Esophagus muscularis mucosa (tissue), 4 donors: ENCODE results near the gene MRM1. TPM values are rescaled to one million over a fixed set of nuclear protein-coding genes. Genes with fewer than 3 reads are reported as not detected.

Experiments used
- DNase-seq: peaks from one replicate; pipeline ENCODE4 v3.0.0-alpha.2; 2017; ENCODE audit errors: extremely low spot score
- H3K27ac ChIP-seq, 4 donors: fragments of 200-600 bp; sonication (generic); replicated peaks in 1 of 4; 1 replicate in 3 of 4; 2 replicates in 1 of 4; pipeline ENCODE4 v1.5.1; 2016 to 2019; ENCODE audit warnings: mild to moderate bottlenecking in 1 of 4
- H3K27me3 ChIP-seq, 4 donors: fragments of 200-600 bp; sonication (generic); one replicate each; pipeline versions ENCODE4 v1.5.1 to v1.6.0; 2016 to 2019
- H3K36me3 ChIP-seq, 4 donors: fragments of 200-600 bp; sonication (generic); one replicate each; pipeline ENCODE4 v1.5.1; 2016 to 2019
- H3K4me1 ChIP-seq, 4 donors: fragments of 200-600 bp; sonication (generic); one replicate each; pipeline ENCODE4 v1.5.1; 2016 to 2019
- H3K4me3 ChIP-seq, 4 donors: fragments of 200-600 bp; sonication (generic); 1 replicate in 2 of 4; 2 replicates in 2 of 4; pipeline ENCODE4 v1.5.1; 2016 to 2019; ENCODE audit warnings: mild to moderate bottlenecking in 4 of 4, moderate library complexity in 1 of 4
- H3K9me3 ChIP-seq, 4 donors: fragments of 200-600 bp; sonication (generic); 1 replicate in 3 of 4; 2 replicates in 1 of 4; pipeline ENCODE4 v1.5.1; 2016 to 2019
- EP300 ChIP-seq: sonication (generic); formaldehyde crosslinking; IDR thresholded peaks from one replicate; pipeline ENCODE4 v1.6.1; 2017; ENCODE audit warnings: antibody characterized with exemption
- POLR2A ChIP-seq: fragments of 450-650 bp; IDR thresholded peaks from one replicate; pipeline ENCODE4 v1.6.1; 2017; ENCODE audit warnings: antibody characterized with exemption, moderate library complexity, mild to moderate bottlenecking, low read depth
- POLR2AphosphoS5 ChIP-seq, 2 donors: sonication (generic); formaldehyde crosslinking; IDR thresholded peaks; one replicate each; pipeline ENCODE4 v1.6.1; 2017; ENCODE audit warnings: antibody characterized with exemption in 2 of 2
- WGBS: methylation state at CpG from one replicate; pipeline ENCODE4 v1.1.5; 2018; 5-methylcytosine and 5-hydroxymethylcytosine counted together
- intact Hi-C: fragments of 100-400 bp; cut with DNase I; formaldehyde crosslinking; loops from one replicate; pipeline ENCODE4 v1.15.1; 2023
- total RNA-seq, 4 donors: library from RNA; depleted of rRNA; stranded (reverse); fragments of >200 nt; gene quantifications; one replicate each; pipeline versions ENCODE4 v1.1.0 to v1.2.1, GENCODE V29; 2016
- TF ChIP-seq, protein P1 (sequence below), 3 experiments: fragments of 200-600 bp in 2 of 3; fragments of 450-650 bp in 1 of 3; sonication (generic) in 2 of 3; IDR thresholded peaks; one replicate each; pipeline ENCODE4 v1.5.1; 2017 to 2019; ENCODE audit warnings: antibody characterized with exemption in 3 of 3, mild to moderate bottlenecking in 2 of 3, moderate library complexity in 1 of 3

MRM1 gene
- total RNA-seq, 4 donors from 2014 or later: 6.2 to 10.8 (median 8.5) TPM

DNA sequence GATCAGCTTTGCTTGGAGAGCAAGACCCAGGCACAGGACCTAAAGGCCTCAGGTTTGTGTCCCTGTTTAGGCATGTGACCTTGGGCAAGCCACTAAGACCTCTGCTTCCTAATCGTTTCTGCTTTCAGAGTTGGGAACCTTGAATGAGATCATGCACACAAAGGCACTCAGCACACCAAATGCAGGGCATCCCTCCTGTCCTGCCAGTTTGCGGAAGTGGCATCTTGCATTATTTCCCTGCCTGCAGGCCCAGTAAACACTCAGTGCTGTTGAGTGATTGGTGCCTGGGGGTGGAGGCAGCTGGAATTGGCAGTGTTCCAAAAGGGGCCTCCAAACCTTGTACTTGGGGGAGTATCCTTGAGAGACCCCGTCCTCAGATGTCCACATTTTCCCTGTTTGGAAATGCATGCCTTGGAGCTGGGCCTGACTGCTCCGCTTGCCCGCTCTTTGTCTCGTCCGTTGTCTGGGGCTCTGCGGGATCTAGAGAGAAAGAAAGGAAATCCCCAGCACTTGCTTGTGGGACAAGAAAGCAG lies 28.7 kb downstream of the MRM1 start:
- TF ChIP-seq POLR2AphosphoS5 (IDR thresholded peaks at IDR 0.05) (no peak), POLR2A (no peak), EP300 (no peak)
- TF ChIP-seq, protein P1, sequence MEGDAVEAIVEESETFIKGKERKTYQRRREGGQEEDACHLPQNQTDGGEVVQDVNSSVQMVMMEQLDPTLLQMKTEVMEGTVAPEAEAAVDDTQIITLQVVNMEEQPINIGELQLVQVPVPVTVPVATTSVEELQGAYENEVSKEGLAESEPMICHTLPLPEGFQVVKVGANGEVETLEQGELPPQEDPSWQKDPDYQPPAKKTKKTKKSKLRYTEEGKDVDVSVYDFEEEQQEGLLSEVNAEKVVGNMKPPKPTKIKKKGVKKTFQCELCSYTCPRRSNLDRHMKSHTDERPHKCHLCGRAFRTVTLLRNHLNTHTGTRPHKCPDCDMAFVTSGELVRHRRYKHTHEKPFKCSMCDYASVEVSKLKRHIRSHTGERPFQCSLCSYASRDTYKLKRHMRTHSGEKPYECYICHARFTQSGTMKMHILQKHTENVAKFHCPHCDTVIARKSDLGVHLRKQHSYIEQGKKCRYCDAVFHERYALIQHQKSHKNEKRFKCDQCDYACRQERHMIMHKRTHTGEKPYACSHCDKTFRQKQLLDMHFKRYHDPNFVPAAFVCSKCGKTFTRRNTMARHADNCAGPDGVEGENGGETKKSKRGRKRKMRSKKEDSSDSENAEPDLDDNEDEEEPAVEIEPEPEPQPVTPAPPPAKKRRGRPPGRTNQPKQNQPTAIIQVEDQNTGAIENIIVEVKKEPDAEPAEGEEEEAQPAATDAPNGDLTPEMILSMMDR (IDR thresholded peaks at IDR 0.05): no peak
- intact Hi-C loops: loop anchor here (1.0 kb wide), 1 partner anchor 417 kb away; no protein-coding TSS in a partner anchor
- Histone ChIP-seq H3K4me1 (peaks cover 2 to 15% (median 5%) of the 10 kb centered on the region in 4 donors), H3K9me3 (no peaks in the 10 kb centered on the region), H3K36me3 (no peaks in the 10 kb centered on the region), H3K27ac (no peak overlapping the region), H3K27me3 (peaks cover 0 to 76% (median 0%) of the 10 kb centered on the region in 4 donors), H3K4me3 (no peak overlapping the region)
- WGBS: 76% methylated on average over 8 of the region's 8 CpGs
- DNase-seq: no peak

DNA sequence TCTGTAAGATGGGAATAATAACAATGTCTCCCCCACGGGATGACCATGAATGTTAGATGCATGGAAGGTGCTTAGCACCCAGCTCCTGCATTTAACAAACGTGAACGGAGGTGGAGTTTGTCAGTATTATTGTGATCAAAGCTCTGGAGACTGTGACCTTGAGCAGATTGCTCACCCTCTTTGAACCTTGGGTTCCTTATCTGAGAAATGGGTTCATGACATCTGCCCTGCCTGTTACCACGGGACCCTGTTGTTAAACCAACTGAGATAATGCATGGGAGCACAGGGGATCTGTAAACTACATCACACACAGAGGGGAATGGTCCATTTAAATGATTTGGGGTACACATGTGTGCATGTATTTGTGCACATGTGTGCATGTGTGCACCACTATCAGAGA lies 29.6 kb downstream of the MRM1 start:
- peaks cover 0 to 79% (median 2%) of the 10 kb centered on the region in 4 donors for H3K27me3 ChIP-seq
- WGBS: 74% methylated on average over 4 of the region's 4 CpGs

DNA sequence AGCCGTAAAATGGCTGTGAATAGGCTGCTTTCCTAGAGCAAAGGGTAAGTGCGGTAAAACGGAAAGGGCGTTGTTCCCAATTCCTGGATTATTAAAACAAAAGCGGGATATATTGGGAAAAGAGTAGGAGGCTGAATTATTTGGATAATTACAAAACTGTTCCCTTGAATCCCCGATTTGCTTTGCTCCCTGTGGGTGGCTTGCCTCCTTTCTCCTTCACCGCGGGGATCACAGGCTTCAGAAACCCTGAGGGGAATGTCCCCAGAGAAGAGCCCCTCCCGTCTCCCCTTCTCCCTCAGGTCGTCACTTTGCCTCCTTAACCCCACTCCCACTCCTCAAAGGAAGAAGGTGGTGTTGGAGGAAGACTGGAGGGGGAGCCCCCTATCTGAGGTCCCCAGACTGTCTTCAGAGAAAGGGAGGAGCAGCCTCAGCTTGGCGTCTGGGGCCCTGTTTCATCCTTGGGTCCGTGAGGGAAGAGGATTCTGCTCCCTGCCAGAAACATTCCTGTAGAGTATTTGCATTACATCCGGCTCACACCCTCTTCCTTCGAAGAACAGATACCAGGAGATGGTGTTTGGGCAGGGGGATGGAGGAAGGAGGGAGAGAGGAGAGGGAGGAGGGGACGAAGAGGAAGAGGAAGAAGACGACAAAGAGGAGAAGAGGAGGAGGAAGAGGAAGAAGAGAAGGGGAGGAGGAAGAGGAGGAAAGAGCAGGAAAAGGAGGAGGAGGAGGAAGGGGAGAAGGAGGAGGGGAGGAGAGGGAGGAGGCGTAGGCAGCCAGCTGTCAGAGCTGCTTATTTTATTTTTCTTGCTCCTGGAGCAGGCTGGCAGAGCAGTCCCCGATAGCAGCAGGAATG lies 31.8 kb downstream of the MRM1 start:
- no peak overlapping the region for H3K4me3 ChIP-seq
- no peaks in the 10 kb centered on the region for H3K36me3 ChIP-seq
- TF ChIP-seq POLR2A (no peak), POLR2AphosphoS5 (IDR thresholded peaks at IDR 0.05) (no peak), EP300 (no peak)
- TF ChIP-seq, protein P1 (IDR thresholded peaks at IDR 0.05): no peak
- WGBS: 41% methylated on average over 18 of the region's 18 CpGs
- DNase-seq: no peak
- H3K27ac ChIP-seq: no peak overlapping the region
- peaks cover 2 to 15% (median 5%) of the 10 kb centered on the region in 4 donors for H3K4me1 ChIP-seq
- intact Hi-C loops: no loop called here
- H3K9me3 ChIP-seq: no peaks in the 10 kb centered on the region
- H3K27me3 ChIP-seq: peaks cover 0 to 88% (median 6%) of the 10 kb centered on the region in 4 donors

More for the DNA sequence above, 29.6 kb downstream of the MRM1 start:
- intact Hi-C loops: no loop called here
- Histone ChIP-seq H3K9me3 (no peaks in the 10 kb centered on the region), H3K4me3 (no peak overlapping the region), H3K4me1 (peaks cover 2 to 15% (median 5%) of the 10 kb centered on the region in 4 donors), H3K36me3 (no peaks in the 10 kb centered on the region), H3K27ac (no peak overlapping the region)
- DNase-seq: no peak
- TF ChIP-seq POLR2A (no peak), POLR2AphosphoS5 (IDR thresholded peaks at IDR 0.05) (no peak), EP300 (no peak)
- TF ChIP-seq, protein P1 (IDR thresholded peaks at IDR 0.05): no peak

DNA sequence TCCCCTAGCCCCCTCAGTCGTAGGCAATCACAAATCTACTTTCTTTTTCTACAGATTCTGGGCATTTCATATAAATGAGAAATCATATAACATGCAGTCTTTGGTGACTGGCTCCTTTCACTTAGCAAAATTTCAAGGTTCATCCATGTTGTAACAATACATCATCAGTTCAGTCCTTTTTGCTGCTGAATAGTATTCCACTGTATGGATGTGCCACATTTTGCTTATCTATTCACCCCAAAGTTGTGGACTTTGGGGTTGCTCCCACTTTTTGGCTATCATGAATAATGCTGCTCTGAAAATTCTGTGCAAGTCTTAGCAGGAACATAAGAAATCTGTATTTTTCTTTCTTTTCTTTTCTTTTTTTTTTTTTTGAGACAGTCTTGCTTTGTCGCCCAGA lies 39.0 kb downstream of the MRM1 start:
- Histone ChIP-seq H3K4me1 (peaks cover 12 to 19% (median 17%) of the 10 kb centered on the region in 4 donors), H3K27me3 (peaks cover 0 to 100% (median 38%) of the 10 kb centered on the region in 4 donors), H3K4me3 (no peak overlapping the region), H3K36me3 (no peaks in the 10 kb centered on the region), H3K27ac (no peak overlapping the region), H3K9me3 (no peaks in the 10 kb centered on the region)
- no peak for DNase-seq
- TF ChIP-seq, protein P1 (IDR thresholded peaks at IDR 0.05): no peak
- TF ChIP-seq POLR2AphosphoS5 (IDR thresholded peaks at IDR 0.05): no peak
- TF ChIP-seq POLR2A: no peak
- TF ChIP-seq EP300: no peak
- 94% methylated on average over 2 of the region's 2 CpGs for WGBS
- intact Hi-C loops: no loop called here
